Measurements from ENCODE around the gene PLCH1.

DNA sequence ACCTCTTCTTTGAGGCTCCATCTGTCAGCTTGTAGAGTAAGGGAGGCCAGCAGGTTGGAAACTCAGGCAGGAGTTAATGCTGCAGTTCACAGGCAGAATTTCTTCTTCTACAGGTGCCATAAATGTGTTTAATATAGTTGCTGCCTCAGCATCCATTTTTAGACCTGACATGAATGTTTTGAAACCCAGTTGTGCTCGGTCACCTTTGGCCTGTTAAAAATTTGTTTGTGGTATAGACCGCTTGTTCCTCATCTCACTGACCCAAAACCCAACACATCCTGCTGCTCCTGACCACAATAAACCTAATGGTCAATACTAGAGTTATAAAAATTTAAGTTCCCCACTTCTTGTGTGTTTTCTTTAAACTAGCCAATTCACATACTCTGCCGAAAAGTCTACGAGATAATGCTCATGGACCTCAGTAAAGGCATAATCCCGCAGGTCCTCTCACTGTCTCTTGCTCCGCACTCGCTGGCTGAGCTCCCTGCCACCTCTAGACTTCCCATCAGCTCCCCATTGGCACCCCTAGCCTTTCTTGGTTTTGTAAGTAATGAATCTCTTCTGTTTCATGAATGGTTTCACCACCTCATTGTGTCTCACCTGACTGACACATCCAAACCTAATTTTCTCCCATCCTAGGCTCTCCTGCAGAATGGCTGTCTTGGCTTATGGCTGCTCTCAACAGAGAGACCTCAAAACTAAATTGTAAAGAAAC is 312.9 kb downstream of the PLCH1 start:
- no peak for TF ChIP-seq POLR2AphosphoS5 (IDR thresholded peaks at IDR 0.05; ENCODE audit: insufficient read depth in 1 of 2, low read depth in 1 of 2)
- no peak for TF ChIP-seq CTCF (IDR thresholded peaks at IDR 0.05)
- no peak for TF ChIP-seq POLR2A (IDR thresholded peaks at IDR 0.05)
